HepG2 (cell line): ENCODE results near the gene GLIPR1L1. TPM values are rescaled to one million over a fixed set of nuclear protein-coding genes. Genes with fewer than 3 reads are reported as not detected.

Source experiments
- ATAC-seq: fragments of 200-7000 bp; cut with Tn5 transposase; 3 replicates; pipeline ENCODE4 v1.9.1; 2020; ENCODE audit warnings: mild to moderate bottlenecking, moderate library complexity
- BruUV-seq: library from RNA; stranded (reverse); fragments of 400-500 nt; replicated peaks from 2 replicates; lab custom pipeline; 2021; lab: Mats Ljungman, UMichigan
- CTCF ChIA-PET: fragments of 300-600 bp; formaldehyde crosslinking; extraction: SDS; loops from one replicate; lab custom pipeline; 2021; ENCODE audit warnings: low total read pairs, inconsistent platforms, low intra/inter-chr PET ratio; lab: Yijun Ruan, JAX
- POLR2A ChIA-PET: fragments of 350-600 bp; sonication (Branson Sonifier 250); formaldehyde crosslinking; loops from one replicate; lab custom pipeline; 2020; ENCODE audit warnings: antibody characterized with exemption, inconsistent platforms; lab: Yijun Ruan, JAX
- DNase-seq: peaks from one replicate; pipeline ENCODE4 v3.0.0-alpha.2; 2015; ENCODE audit warnings: low spot score
- FAIRE-seq: peaks from 3 replicates; lab custom pipeline; 2011; peaks lifted over from hg19 to GRCh38; lab: Jason Lieb, UNC
- H2AFZ ChIP-seq: one replicate; pipeline ENCODE4 v1.6.1; 2011; ENCODE audit warnings: low read length, inconsistent platforms
- H3K27ac ChIP-seq: fragments of 300-600 bp; 3 replicates; pipeline ENCODE4 v1.8.0; 2011; ENCODE audit warnings: mixed run types, mild to moderate bottlenecking, mixed read lengths, low read length, inconsistent platforms; ENCODE audit not compliant: insufficient read depth; ENCODE audit errors: extremely low read length
- H3K27me3 ChIP-seq, 2 experiments: fragments of 200-600 bp in 1 of 2; 2 replicates in 1 of 2; 3 replicates in 1 of 2; pipeline versions ENCODE4 v1.6.0 to v1.8.0; 2011; ENCODE audit warnings: low read length in 2 of 2, mild to moderate bottlenecking in 2 of 2, moderate library complexity in 2 of 2, inconsistent platforms in 1 of 2; ENCODE audit not compliant: insufficient read depth in 2 of 2, control insufficient read depth in 1 of 2
- H3K36me3 ChIP-seq, 2 experiments: fragments of 200-600 bp in 1 of 2; replicated peaks in 1 of 2; 2 replicates in 1 of 2; 3 replicates in 1 of 2; pipeline versions ENCODE4 v1.5.1 to v1.8.0; 2011; ENCODE audit warnings: low read length in 2 of 2, inconsistent platforms in 1 of 2; ENCODE audit not compliant: insufficient read depth in 2 of 2, control insufficient read depth in 1 of 2
- H3K4me1 ChIP-seq: 2 replicates; pipeline ENCODE4 v1.5.1; 2012; ENCODE audit warnings: low read length, inconsistent platforms; ENCODE audit not compliant: insufficient read depth
- H3K4me2 ChIP-seq: 2 replicates; pipeline ENCODE4 v1.6.0; 2011; ENCODE audit warnings: low read depth, low read length, inconsistent platforms
- H3K4me3 ChIP-seq, 3 experiments: fragments of 200-600 bp in 1 of 3; sonication (generic), shearing (Covaris generic) in 1 of 3; replicated peaks in 1 of 3; 2 replicates each; pipeline ENCODE4 v1.5.1; 2011 to 2016; ENCODE audit warnings: low read length in 3 of 3, inconsistent platforms in 2 of 3, low read depth in 2 of 3, mild to moderate bottlenecking in 2 of 3, control low read depth in 1 of 3, mixed read lengths in 1 of 3; ENCODE audit not compliant: insufficient read depth in 1 of 3
- H3K79me2 ChIP-seq: one replicate; pipeline ENCODE4 v1.6.1; 2011; ENCODE audit warnings: low read length, inconsistent platforms; ENCODE audit not compliant: insufficient read depth
- H3K9ac ChIP-seq: 2 replicates; pipeline ENCODE4 v1.6.0; 2011; ENCODE audit warnings: mild to moderate bottlenecking, low read depth, low read length, inconsistent platforms; ENCODE audit not compliant: insufficient read depth
- H3K9me3 ChIP-seq: 2 replicates; pipeline ENCODE4 v1.5.1; 2012; ENCODE audit warnings: mild to moderate bottlenecking, low read length
- H4K20me1 ChIP-seq: 2 replicates; pipeline ENCODE4 v1.6.0; 2011; ENCODE audit warnings: inconsistent platforms, mild to moderate bottlenecking, low read length, moderate library complexity; ENCODE audit not compliant: insufficient read depth
- ARID2 ChIP-seq: sonication (generic); formaldehyde crosslinking; IDR thresholded peaks from 2 replicates; pipeline ENCODE4 v1.8.1; 2022; ENCODE audit warnings: mild to moderate bottlenecking, missing genetic modification reagents, borderline replicate concordance
- ATM ChIP-seq: fragments of 450-650 bp; IDR thresholded peaks from 2 replicates; pipeline ENCODE4 v1.7.1; 2017; ENCODE audit warnings: mild to moderate bottlenecking, borderline replicate concordance
- PAWR ChIP-seq: sonication (generic); formaldehyde crosslinking; IDR thresholded peaks from 2 replicates; pipeline ENCODE4 v1.4.0; 2020; ENCODE audit warnings: missing genetic modification reagents, mild to moderate bottlenecking, borderline replicate concordance
- SP140L ChIP-seq: sonication (generic); formaldehyde crosslinking; IDR thresholded peaks from 2 replicates; pipeline ENCODE4 v1.4.0; 2020; ENCODE audit warnings: missing genetic modification reagents, borderline replicate concordance
- SPEN ChIP-seq: sonication (generic); formaldehyde crosslinking; IDR thresholded peaks from 2 replicates; pipeline ENCODE4 v1.5.1; 2020; ENCODE audit warnings: low read depth, mild to moderate bottlenecking, missing genetic modification reagents
- ZFP90 ChIP-seq: sonication (generic); formaldehyde crosslinking; IDR thresholded peaks from 2 replicates; pipeline ENCODE4 v1.8.0; 2022; ENCODE audit warnings: missing genetic modification reagents, mild to moderate bottlenecking, inconsistent platforms, borderline replicate concordance
- WGBS: methylation state at CpG from one replicate; pipeline ENCODE4 v1.1.6; 2017; ENCODE audit warnings: low lambda C conversion rate; 5-methylcytosine and 5-hydroxymethylcytosine counted together
- in situ Hi-C: cut with HindIII; loops from 2 replicates; pipeline ENCODE4 v1.10.0; 2017; ENCODE audit warnings: low pct_unique_long_range_greater_than_20kb; ENCODE audit not compliant: extremely low pct_ligation_motif_present
- intact Hi-C: fragments of 100-400 bp; cut with micrococcal nuclease; formaldehyde crosslinking; loops from one replicate; pipeline ENCODE4 v1.10.0; 2022; ENCODE audit not compliant: unreplicated experiment
- polyA plus RNA-seq, 8 experiments: library from polyadenylated mRNA; depleted of rRNA in 3 of 8; stranded (reverse) in 7 of 8; unstranded in 1 of 8; fragments of >200 nt; fragmentation: Illumina TruSeq in 4 of 8; extraction: Trizol in 4 of 8; gene quantifications; 2 replicates each; pipeline versions ENCODE4 v1.2.1 to v1.2.3, GENCODE V29; 2011 to 2016; ENCODE audit warnings: low read depth in 4 of 8, missing spikeins in 1 of 8, mixed read lengths in 1 of 8; ENCODE audit not compliant: insufficient read depth in 1 of 8
- total RNA-seq, 5 experiments: library from RNA; depleted of rRNA; stranded (reverse); fragments of >200 nt; fragmentation: Illumina TruSeq; extraction: Trizol; gene quantifications; 2 replicates each; pipeline ENCODE4 v1.2.3, GENCODE V29; 2016; ENCODE audit warnings: low read depth in 1 of 5
- TF ChIP-seq, protein P1 (sequence below): sonication (generic); formaldehyde crosslinking; IDR thresholded peaks from 2 replicates; pipeline ENCODE4 v1.5.1; 2020; ENCODE audit warnings: missing genetic modification reagents, mild to moderate bottlenecking, borderline replicate concordance
- TF ChIP-seq, protein P2 (sequence below): sonication (generic); formaldehyde crosslinking; IDR thresholded peaks from 2 replicates; pipeline ENCODE4 v1.8.1; 2023; ENCODE audit warnings: mild to moderate bottlenecking, missing genetic modification reagents

Gene GLIPR1L1
- total and polyA plus RNA-seq, 2 of the 13 experiments (the other 11 are each of a cell fraction or from before 2014, with no cell fraction given) = not detected

DNA sequence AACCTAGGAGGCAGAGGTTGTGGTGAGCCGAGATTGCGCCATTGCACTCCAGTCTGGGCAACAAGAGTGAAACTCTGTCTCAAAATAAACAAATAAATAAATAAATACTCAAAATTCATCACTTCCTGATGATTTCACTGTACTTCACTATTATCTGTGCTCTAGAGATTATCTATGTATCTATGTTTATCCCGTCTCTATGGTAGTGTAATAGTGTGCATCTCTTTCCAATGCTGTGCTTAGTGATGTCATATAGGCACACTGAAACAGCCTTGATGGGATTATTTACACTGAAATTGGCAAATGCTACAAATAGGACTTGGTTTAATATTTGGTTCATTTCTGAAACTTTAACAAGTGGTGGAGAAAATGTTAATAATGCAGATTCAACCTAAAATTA, 10.8 kb upstream of the GLIPR1L1 start:
- POLR2A ChIA-PET = no interaction called here
- Histone ChIP-seq H3K79me2 (no peaks in the 10 kb centered on the region), H3K27me3 (no peaks in the 10 kb centered on the region), H3K9ac (no peak overlapping the region), H3K9me3 (no peaks in the 10 kb centered on the region), H3K36me3 (no peaks in the 10 kb centered on the region), H3K4me1 (no peaks in the 10 kb centered on the region), H3K27ac (no peak overlapping the region), H3K4me3 (no peak overlapping the region), H2AFZ (no peak overlapping the region), H4K20me1 (no peaks in the 10 kb centered on the region), H3K4me2 (no peak overlapping the region)
- TF ChIP-seq ZFP90 = no peak
- CTCF ChIA-PET = no interaction called here
- DNase-seq (no peak), FAIRE-seq (no peak), ATAC-seq (no peak)
- in situ Hi-C loops (no loop called here), intact Hi-C loops (no loop called here)
- WGBS = 24% methylated on average over 3 of the region's 3 CpGs
- no TSS peak for BruUV-seq

DNA sequence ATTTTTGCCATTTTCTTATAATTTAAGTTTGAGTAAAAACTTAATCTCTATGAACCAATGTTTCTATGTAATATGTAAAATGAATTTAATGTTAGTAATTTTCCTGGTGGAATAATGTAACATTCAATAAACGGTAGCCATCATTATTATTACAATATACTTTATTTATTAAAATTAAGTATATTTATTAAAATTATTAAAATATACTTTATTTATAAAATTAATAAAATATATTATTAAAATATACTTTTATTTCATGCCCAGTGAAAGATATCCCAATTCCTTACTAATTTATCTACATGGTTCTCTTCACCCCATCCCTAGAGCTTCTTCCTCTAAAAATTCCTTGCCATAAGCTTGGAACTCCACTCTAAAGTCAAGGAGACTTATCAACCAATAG, 6.8 kb upstream of the GLIPR1L1 start:
- ATAC-seq (no peak), DNase-seq (no peak), FAIRE-seq (no peak)
- H2AFZ ChIP-seq = no peak overlapping the region
- H3K27ac ChIP-seq = no peak overlapping the region
- 2% methylated on average over 1 of the region's 1 CpG for WGBS
- ChIA-PET CTCF (no interaction called here), POLR2A (no interaction called here)
- no peaks in the 10 kb centered on the region for H4K20me1 ChIP-seq
- H3K4me2 ChIP-seq = no peak overlapping the region
- TF ChIP-seq ATM (no peak), PAWR (CRISPR knock-in tag) (no peak), SPEN (CRISPR knock-in tag) (no peak), ARID2 (CRISPR knock-in tag) (no peak), SP140L (CRISPR knock-in tag) (no peak)
- TF ChIP-seq, protein P1, sequence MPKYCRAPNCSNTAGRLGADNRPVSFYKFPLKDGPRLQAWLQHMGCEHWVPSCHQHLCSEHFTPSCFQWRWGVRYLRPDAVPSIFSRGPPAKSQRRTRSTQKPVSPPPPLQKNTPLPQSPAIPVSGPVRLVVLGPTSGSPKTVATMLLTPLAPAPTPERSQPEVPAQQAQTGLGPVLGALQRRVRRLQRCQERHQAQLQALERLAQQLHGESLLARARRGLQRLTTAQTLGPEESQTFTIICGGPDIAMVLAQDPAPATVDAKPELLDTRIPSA = no peak
- TF ChIP-seq, protein P2, sequence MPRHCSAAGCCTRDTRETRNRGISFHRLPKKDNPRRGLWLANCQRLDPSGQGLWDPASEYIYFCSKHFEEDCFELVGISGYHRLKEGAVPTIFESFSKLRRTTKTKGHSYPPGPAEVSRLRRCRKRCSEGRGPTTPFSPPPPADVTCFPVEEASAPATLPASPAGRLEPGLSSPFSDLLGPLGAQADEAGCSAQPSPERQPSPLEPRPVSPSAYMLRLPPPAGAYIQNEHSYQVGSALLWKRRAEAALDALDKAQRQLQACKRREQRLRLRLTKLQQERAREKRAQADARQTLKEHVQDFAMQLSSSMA = no peak
- no peaks in the 10 kb centered on the region for H3K4me1 ChIP-seq
- intact Hi-C loops (no loop called here), in situ Hi-C loops (no loop called here)
- H3K27me3 ChIP-seq = no peaks in the 10 kb centered on the region
- no peak overlapping the region for H3K4me3 ChIP-seq
- no TSS peak for BruUV-seq
- no peaks in the 10 kb centered on the region for H3K36me3 ChIP-seq
- no peaks in the 10 kb centered on the region for H3K9me3 ChIP-seq
- H3K9ac ChIP-seq = no peak overlapping the region
- no peaks in the 10 kb centered on the region for H3K79me2 ChIP-seq
